ENCODE measurements around the gene PHF21A. TPM values are rescaled to one million over a fixed set of nuclear protein-coding genes. Genes with fewer than 3 reads are reported as not detected.

PHF21A gene
- polyA plus RNA-seq, 1 donor (not counting 4 experiments of a cell fraction or from before 2014, with no cell fraction given) = 16.1 TPM

DNA sequence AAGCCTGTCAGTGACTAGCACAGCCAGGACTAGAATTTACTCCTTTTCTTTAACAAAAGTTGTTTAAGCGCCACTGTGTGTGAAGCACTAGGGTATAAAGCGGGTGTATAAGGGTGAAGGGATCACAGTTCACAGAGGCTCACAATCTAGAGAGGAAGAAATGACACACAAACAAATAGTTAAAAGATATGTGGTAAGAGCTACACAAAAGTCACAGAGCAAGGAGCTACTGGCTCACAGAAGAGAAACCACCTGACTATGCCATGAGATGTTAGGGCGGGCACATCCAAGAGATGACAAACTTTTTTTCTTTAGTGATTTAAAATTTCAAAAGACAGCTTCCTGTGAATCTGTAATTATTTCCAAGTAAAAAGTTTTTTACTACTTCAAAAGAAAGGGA lies 55.6 kb downstream of the PHF21A start:
- peak overlapping the region; percentile 77 for H3K27ac ChIP-seq (ENCODE audit: control insufficient read depth, insufficient read depth, low read length)

GRCh38 chr11:46064221-46064620 lies 57.0 kb downstream of the PHF21A start:
- no peak overlapping the region for H2AFZ ChIP-seq (ENCODE audit: control insufficient read depth, low read length)
- no peak overlapping the region for H3K9ac ChIP-seq (ENCODE audit: control insufficient read depth, extremely low read depth, insufficient read depth, low read length)
- dilution Hi-C loops (cut with MboI; ENCODE audit: extremely low pct_ligation_motif_present, low sequenced_read_pairs) = no loop called here
- H3K9me1 ChIP-seq (ENCODE audit: control insufficient read depth, extremely low read depth, insufficient read depth, low read length) = no peaks in the 10 kb centered on the region
- H3K27me3 ChIP-seq (ENCODE audit: control insufficient read depth, extremely low read depth, insufficient read depth, low read length) = no peaks in the 10 kb centered on the region
- H3K4me1 ChIP-seq (ENCODE audit: control insufficient read depth, extremely low read depth, insufficient read depth, low read length) = peaks cover 42% of the 10 kb centered on the region
- no peak overlapping the region for H3K4me3 ChIP-seq (ENCODE audit: control insufficient read depth in 2 of 3, extremely low read depth in 1 of 3, insufficient read depth in 2 of 3, low read depth in 1 of 3, low read length in 3 of 3)
- no peaks in the 10 kb centered on the region for H3K79me2 ChIP-seq (ENCODE audit: control insufficient read depth, insufficient read depth, low read length)
- DNase-seq (ENCODE audit: low read depth, low spot score) (no peak), FAIRE-seq (peak; percentile 86)
- H3K9me3 ChIP-seq (ENCODE audit: control insufficient read depth, low read depth, low read length) = no peaks in the 10 kb centered on the region
- no peaks in the 10 kb centered on the region for H3K36me3 ChIP-seq (ENCODE audit: control insufficient read depth in 2 of 2, extremely low read depth in 1 of 2, insufficient read depth in 2 of 2, low read length in 2 of 2)
- peak overlapping the region; percentile 2 for H3K4me2 ChIP-seq (ENCODE audit: control insufficient read depth, extremely low read depth, insufficient read depth, low read depth, low read length)
- peak overlapping the region; percentile 19 for H3K27ac ChIP-seq (ENCODE audit: control insufficient read depth, insufficient read depth, low read length)
- TF ChIP-seq CTCF (optimal IDR thresholded peaks at IDR 0.05 in 1 of 3, IDR thresholded peaks at IDR 0.05 in 1 of 3, conservative IDR thresholded peaks at IDR 0.05 in 1 of 3; ENCODE audit: extremely low read depth in 1 of 3, insufficient read depth in 2 of 3, low read length in 3 of 3) (no peak), EZH2 (IDR thresholded peaks at IDR 0.05; ENCODE audit: low read length) (no peak)
- H4K20me1 ChIP-seq (ENCODE audit: control insufficient read depth, extremely low read depth, insufficient read depth, low read length) = no peaks in the 10 kb centered on the region

More for the DNA sequence above, 55.6 kb downstream of the PHF21A start:
- Histone ChIP-seq H3K27me3 (ENCODE audit: control insufficient read depth, extremely low read depth, insufficient read depth, low read length) (no peaks in the 10 kb centered on the region), H3K9me1 (ENCODE audit: control insufficient read depth, extremely low read depth, insufficient read depth, low read length) (no peaks in the 10 kb centered on the region), H3K36me3 (ENCODE audit: control insufficient read depth in 2 of 2, extremely low read depth in 1 of 2, insufficient read depth in 2 of 2, low read length in 2 of 2) (no peaks in the 10 kb centered on the region), H3K4me1 (ENCODE audit: control insufficient read depth, extremely low read depth, insufficient read depth, low read length) (peaks cover 45% of the 10 kb centered on the region), H3K9me3 (ENCODE audit: control insufficient read depth, low read depth, low read length) (no peaks in the 10 kb centered on the region), H3K79me2 (ENCODE audit: control insufficient read depth, insufficient read depth, low read length) (no peaks in the 10 kb centered on the region), H4K20me1 (ENCODE audit: control insufficient read depth, extremely low read depth, insufficient read depth, low read length) (no peaks in the 10 kb centered on the region), H3K4me3 (ENCODE audit: control insufficient read depth in 2 of 3, extremely low read depth in 1 of 3, insufficient read depth in 2 of 3, low read depth in 1 of 3, low read length in 3 of 3) (no peak overlapping the region), H3K9ac (ENCODE audit: control insufficient read depth, extremely low read depth, insufficient read depth, low read length) (no peak overlapping the region), H2AFZ (ENCODE audit: control insufficient read depth, low read length) (no peak overlapping the region), H3K4me2 (ENCODE audit: control insufficient read depth, extremely low read depth, insufficient read depth, low read depth, low read length) (peak overlapping the region; percentile 49)
- dilution Hi-C loops (cut with MboI; ENCODE audit: extremely low pct_ligation_motif_present, low sequenced_read_pairs) = no loop called here
- no peak for DNase-seq (ENCODE audit: low read depth, low spot score)
- no peak for TF ChIP-seq CTCF (optimal IDR thresholded peaks at IDR 0.05 in 1 of 3, IDR thresholded peaks at IDR 0.05 in 1 of 3, conservative IDR thresholded peaks at IDR 0.05 in 1 of 3; ENCODE audit: extremely low read depth in 1 of 3, insufficient read depth in 2 of 3, low read length in 3 of 3)
- no peak for TF ChIP-seq EZH2 (IDR thresholded peaks at IDR 0.05; ENCODE audit: low read length)
- FAIRE-seq = no peak

Measured in keratinocyte (primary cell).